GM20000 (cell line): ENCODE measurements around the gene AKAP6.
"Not testable (repeated sequence)": the region's sequence is repeated elsewhere in the genome, so short reads cannot be mapped to it uniquely, and the experiment has no call there.

Experiments
- DNase-seq: peaks from one replicate; pipeline ENCODE4 v3.0.0; 2012; ENCODE audit warnings: low spot score
- CTCF ChIP-seq: IDR thresholded peaks from 2 replicates; pipeline ENCODE4 v1.5.1; 2012; ENCODE audit warnings: mild to moderate bottlenecking, control low read depth; ENCODE audit errors: extremely low read depth, missing control alignments

Gene AKAP6

GRCh38 chr14:32770422-32770821 is 441.3 kb downstream of the AKAP6 start:
- DNase-seq, result no peak

GRCh38 chr14:32774214-32774613 is 445.1 kb downstream of the AKAP6 start:
- TF ChIP-seq CTCF, result no peak
- DNase-seq, result no peak

More at GRCh38 chr14:32770422-32770821, 441.3 kb downstream of the AKAP6 start:
- no peak for TF ChIP-seq CTCF

GRCh38 chr14:32779840-32780239 is 450.7 kb downstream of the AKAP6 start:
- DNase-seq, result no peak
- no peak for TF ChIP-seq CTCF

- no peak for DNase-seq
- TF ChIP-seq CTCF, result no peak
These were observed 455.3 kb downstream of the AKAP6 start for GRCh38 chr14:32784405-32784804.

- no peak for DNase-seq
- no peak for TF ChIP-seq CTCF
These were observed 456.5 kb downstream of the AKAP6 start for GRCh38 chr14:32785585-32785984.

- TF ChIP-seq CTCF, result no peak
- DNase-seq, result no peak
These were observed 457.8 kb downstream of the AKAP6 start for GRCh38 chr14:32786886-32787285.

- DNase-seq, result not testable (repeated sequence)
These were observed 463.9 kb downstream of the AKAP6 start for GRCh38 chr14:32793033-32793432.

- TF ChIP-seq CTCF, result no peak
- no peak for DNase-seq
These were observed 471.2 kb downstream of the AKAP6 start for GRCh38 chr14:32800320-32800719.
